ENCODE results near the gene HAUS3.

The HAUS3 gene

DNA sequence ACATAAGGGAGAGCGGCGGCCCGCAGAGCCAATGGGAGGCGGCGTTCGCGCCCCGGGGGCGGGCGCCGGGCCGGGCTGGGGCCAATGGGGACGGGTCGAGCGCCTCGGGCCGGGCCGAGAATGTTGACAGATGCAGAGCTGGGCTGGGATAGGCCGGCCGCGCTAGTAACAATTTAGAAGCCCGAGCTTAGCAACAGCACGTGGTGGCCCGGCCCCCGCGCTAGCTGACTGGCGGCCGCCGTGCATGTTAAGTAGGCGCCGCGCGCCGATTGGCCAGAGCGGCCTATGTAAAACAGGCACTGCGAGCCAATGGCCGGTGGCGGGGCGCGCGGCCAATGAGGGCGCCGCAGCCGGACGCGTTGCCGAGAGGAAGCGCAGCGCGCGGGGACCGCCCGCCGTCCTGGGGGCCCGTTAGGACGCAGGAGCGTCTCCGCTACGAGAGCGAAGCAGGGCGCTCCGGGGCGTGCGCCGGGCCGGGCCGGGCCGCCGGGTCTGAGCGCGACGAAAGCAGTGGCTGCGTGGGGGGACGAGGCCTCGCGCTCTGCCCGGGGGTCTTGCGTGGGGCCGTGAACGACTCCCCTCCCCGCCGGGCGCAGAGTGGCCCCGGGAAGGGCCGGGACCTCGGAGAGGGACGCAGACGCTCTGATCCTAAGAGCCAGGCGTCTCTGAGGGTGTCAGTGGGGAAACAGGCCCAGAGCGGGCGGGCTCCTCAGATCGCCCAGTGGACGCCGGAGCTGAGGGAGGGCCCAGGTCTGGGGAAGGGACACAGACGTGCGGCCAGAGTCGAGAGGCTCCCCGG lies 20.4 kb upstream of the HAUS3 start:
- DNase-seq: peak; percentile 97

DNA sequence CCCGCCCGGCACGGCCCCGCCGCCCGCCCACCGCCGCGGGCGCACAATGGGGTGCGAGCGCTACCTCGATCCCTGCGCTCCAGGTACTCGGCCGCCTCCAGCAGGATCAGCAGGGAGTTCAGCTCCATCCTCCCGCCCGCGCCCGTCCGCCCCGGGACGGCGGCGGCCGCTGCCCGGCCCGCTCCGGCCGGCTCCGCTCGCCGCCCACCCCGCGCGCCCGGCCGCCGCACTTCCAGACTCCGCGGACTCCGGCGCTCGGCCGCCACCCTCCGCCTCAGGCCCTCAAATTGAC lies 19.9 kb upstream of the HAUS3 start, which contains the start of gene MXD4:
Gene MXD4, minus strand, starts transcription at position 257 of the 292 bp plus-strand sequence. Its CDS starts 129 bp downstream, at position 128.
- no peak for DNase-seq

DNA sequence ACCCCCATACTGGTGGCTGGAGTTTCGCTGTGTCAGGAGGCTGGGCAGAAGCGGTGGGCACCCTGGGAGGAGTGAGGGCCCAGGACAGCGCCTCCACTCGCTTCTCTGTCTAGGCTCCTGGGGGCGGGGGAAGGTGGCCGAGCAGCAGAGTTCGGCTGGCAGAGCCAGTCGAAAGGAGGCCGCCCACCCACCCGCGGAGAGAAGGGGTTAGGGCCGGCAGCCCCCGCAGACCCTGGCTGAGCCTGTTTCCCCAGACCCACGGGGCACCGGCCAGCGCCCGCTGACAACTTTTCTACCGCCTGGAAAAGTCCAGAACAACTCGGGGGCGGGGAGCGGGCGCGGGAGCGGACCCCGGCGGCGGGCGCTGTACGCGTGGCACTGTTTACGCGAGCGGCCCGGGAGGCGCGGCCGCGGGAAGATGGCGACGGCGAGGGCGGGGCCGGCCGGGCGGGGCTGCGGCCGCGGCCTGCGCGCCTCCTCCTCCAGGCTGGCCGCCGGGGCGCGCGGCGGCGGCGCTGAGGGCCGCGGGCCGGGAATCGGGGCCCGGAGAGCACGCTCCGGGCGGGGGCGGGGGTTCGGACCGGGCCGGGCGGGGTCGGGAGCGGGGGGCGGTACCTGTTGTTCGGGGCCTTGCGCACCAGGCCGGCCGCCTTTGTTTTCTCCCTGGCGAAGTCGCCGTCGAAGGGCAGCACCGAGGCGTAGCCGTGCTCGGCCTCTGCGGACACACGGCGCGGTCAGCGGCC lies 19.4 kb upstream of the HAUS3 start:
- peak; percentile 69 for DNase-seq

DNA sequence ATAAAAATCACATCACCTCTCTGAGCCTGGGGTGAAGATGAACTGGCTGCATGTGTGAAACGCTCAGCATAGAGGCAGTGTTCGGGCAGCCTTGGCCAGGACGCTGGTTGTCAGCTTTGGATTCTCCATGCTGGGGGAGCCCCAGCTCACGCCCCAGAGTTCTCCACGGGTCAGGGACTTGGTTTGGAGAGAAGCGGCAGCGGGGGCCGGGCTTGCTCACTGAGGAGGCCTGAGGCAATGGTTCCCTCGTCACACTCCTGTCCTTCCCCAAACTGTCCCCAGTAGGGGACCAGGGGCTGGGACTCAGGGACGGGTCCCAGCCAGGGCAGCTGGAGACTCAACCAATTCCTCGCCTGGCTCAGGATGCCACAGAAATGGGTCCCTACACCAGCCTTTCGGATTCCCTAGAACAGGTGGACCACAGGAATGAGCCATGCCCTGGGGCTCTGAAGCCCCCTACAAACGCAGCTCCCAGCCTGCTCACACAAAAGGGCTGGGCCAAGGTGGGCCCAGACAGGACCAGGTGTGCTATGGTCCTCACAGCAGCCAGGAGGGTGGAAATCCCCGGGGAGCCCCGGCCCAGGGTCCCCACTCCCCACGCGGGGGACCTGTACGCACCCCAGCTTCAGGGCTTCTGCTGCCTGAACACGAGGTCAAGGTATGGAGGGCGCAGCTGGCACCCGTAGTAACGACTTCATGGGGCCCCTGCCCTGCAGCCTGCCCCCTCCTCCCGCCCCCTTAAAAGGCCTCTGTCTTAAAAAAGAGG lies 18.6 kb upstream of the HAUS3 start:
- no peak for DNase-seq

GRCh38 chr4:2259541-2260343 lies 17.8 kb upstream of the HAUS3 start:
- DNase-seq: no peak

GRCh38 chr4:2259036-2259540 lies 17.2 kb upstream of the HAUS3 start:
- DNase-seq: no peak

DNA sequence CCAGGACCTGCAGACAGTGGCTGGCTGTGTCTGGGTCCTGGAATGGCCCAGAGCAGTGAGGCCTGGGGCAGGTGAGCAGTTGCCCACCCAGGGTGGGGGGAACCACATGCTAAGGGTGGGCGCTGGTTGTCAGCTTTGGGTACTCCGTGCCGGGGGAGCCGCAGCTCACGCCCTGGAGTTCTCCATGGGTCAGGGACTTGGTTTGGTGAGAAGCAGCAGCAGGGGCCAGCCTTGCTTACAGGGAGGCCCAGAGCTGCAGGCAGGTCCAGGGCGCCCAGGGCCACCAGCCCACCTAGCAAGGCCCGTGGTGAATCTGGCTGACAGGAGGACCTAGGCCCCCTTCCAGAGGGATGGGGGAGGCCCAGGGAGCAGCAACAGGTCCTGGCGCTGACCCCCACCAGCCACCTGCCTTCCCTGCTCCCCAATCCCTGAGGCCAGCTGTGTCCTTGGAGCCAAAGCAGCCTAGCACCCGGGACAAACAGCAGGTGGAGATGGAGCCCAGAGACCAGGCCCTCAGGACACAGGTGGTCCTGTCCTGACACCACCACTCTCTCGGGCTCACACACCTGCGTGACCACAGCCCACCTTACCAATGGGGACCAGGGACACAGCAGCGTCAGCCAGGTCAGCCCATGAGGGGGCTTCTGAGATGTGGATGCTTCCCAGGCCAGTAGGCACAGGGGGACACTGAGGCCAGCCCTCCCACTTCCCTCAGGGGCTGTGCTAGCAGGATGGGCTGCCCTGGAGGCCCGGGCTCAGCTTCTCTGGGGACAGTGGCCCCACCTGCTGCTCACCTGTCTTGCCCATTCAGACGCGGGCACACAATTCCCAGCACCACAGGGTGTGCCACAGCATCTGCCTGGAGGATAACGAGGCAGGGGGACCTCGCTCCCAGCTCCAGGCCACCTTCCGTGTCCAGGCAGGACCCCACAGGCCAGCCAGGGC lies 16.4 kb upstream of the HAUS3 start:
- DNase-seq: no peak

GRCh38 chr4:2257361-2258081 lies 15.6 kb upstream of the HAUS3 start:
- no peak for DNase-seq

DNA sequence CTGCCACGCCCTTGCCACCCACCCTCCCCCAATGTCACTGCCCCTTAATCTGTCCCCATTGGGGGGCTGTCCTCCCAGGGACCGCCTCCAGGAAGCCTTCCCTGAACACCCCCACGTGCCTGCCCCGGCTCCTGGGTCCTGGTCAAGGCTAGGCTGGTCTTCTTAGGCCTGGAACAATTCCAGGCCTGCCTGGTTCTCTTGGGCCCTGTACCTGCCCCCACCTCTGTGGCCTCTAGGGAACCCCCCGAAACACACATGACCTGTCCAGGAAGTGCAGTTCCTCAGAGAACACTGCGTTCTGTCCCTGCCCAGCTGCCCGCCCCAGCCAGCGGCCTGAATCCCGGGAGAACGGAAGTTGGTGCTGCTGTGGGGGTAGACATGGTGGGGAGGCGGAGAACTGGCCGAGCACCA lies 14.9 kb upstream of the HAUS3 start:
- DNase-seq: no peak

GRCh38 chr4:2256156-2256731 lies 14.3 kb upstream of the HAUS3 start:
- DNase-seq: no peak

DNA sequence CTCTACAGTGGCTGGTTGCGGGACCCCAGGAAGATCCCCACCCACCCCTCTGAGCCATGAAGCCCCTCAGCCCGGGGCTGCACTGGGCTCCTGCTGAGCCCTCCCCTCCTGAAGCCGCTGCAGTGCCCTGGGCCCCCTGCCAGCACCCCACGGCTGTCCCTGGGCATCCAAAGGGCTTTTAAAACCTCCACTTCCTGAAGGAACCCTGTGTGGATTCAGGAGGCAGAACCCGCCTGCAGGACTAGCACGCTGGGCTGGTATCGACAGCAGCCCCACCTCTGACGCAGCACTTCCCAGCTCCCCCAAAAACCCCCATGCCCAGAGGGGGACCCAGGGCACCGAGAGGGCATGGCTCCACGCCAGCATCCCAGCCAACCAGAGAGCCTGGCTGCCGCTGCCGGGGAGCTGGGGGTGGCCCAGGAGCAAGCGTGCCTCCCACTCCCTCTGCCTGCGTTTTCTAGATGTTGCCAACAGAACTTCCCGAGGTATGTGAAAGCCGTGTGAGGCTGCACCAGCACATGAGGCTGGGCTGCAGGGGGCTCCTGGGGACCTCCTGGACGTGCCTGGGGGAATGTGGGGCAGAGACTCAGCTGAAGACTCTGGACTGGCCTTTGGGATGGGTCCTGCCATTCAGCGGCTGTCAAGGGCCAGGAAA lies 13.7 kb upstream of the HAUS3 start:
- DNase-seq: no peak

DNA sequence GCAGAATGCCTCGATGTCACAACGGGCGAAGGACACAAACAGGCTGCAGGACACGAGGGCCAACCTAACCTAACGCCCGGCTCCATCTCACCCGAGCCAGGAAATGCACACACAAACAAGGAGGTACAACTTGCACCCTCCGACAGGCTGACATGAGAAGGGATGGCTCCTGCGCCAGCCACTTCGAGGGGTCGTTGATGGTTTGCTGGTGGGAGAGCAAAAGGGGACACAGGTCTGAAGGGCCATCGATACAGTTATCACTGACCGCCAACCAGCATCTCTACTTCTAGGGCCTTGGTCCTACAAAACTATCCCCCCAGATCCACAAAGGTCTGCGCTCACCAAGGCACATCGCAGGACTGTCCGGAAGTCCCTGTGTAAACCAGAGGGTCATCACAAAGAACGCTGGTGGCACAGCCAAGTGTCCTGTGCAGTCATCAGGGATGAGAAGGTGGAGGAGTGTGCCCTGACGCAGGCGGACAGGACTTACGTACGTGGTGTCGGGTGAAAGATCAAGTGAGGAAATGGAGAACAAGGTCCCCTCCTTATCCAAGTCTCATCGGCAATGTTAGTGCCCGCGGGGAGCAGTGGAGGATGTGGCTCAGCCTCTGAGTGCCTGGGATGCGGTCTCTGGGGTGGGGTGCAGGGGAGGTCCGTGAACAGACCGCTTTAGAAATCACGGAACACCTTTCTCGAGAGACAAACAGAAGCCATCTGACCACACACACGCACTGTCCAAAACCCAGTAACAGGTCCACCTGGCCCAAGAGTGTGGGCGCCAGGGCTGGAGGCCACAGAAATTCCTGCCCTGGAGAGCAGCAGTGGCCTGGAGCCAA lies 13.0 kb upstream of the HAUS3 start:
- DNase-seq: no peak

- no peak for DNase-seq
Measured at GRCh38 chr4:2253160-2254084, 11.5 kb upstream of the HAUS3 start.

GRCh38 chr4:2252530-2253091 lies 10.7 kb upstream of the HAUS3 start:
- no peak for DNase-seq

- DNase-seq: no peak
Measured at GRCh38 chr4:2251795-2252529, 10.0 kb upstream of the HAUS3 start.

DNA sequence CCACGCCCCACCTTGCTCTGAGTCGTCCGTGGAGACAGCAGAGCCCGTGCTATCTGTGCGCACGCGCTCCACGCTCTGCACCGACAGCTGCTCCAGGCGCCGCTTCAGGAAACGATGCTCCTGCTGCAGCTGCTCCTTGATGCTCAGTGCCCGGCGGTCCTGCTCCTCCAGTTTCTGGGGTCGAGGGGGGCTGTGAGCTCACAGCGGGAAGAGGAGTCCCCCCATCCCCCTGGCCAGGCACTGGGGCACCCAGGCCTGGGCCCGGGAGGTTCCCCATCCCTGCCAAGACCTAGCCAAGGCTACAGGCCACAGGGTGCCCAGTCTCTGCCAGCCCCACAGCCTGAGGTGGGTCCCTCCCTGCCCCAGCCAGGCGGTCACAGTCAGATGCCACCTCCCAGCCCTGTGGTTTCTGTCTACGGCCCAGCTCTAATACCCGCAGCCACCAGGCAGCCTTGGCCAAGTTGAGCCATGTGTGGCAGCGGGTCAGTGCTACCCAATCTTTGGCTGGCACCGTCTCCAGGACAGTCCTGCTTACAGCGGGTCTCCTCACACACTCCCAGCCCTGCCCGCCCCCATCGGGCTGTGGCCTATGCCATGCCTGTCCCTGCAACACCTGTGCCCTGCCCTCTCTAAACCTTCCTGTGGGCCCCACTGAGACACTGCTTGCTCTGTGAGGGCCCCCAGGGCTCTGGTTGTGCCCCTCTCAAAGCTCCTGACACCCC lies 9.3 kb upstream of the HAUS3 start:
- DNase-seq: no peak

All from CD4-positive, alpha-beta T cell treated with Interleukin-17A for 4 hours (primary cell).